Fibroblast of mammary gland (primary cell): ENCODE data around the gene GAPVD1.
A peak's percentile ranks its signal among the peaks of the same experiment; 100 is the strongest.

Source experiments
- DNase-seq: peaks from one replicate; pipeline ENCODE4 v3.0.0-alpha.2; 2010; ENCODE audit warnings: low read depth
- H3K4me3 ChIP-seq: 2 replicates; pipeline ENCODE4 v1.5.1; 2011; ENCODE audit warnings: low read depth, mild to moderate bottlenecking, low read length, moderate library complexity; ENCODE audit not compliant: control insufficient read depth
- TF ChIP-seq, protein P1 (sequence below): conservative IDR thresholded peaks from 2 replicates; pipeline ENCODE4 v1.5.1; 2011; ENCODE audit warnings: low read depth, low read length, inconsistent platforms; ENCODE audit not compliant: control insufficient read depth, insufficient read depth

GAPVD1 gene

DNA sequence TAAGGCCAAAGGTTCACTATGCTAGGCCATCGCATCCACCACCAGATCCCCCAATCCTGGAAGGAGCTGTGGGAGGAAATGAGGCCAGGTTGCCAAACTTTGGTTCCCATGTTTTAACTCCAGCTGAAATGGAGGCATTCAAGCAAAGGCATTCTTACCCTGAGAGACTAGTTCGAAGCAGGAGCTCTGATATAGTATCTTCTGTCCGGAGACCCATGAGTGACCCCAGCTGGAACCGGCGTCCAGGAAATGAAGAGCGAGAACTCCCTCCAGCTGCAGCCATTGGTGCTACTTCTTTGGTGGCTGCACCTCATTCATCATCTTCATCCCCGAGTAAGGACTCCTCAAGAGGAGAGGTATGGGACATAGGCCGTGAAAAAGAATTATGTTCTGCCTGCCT, 75.6 kb downstream of the GAPVD1 start:
- TF ChIP-seq, protein P1, sequence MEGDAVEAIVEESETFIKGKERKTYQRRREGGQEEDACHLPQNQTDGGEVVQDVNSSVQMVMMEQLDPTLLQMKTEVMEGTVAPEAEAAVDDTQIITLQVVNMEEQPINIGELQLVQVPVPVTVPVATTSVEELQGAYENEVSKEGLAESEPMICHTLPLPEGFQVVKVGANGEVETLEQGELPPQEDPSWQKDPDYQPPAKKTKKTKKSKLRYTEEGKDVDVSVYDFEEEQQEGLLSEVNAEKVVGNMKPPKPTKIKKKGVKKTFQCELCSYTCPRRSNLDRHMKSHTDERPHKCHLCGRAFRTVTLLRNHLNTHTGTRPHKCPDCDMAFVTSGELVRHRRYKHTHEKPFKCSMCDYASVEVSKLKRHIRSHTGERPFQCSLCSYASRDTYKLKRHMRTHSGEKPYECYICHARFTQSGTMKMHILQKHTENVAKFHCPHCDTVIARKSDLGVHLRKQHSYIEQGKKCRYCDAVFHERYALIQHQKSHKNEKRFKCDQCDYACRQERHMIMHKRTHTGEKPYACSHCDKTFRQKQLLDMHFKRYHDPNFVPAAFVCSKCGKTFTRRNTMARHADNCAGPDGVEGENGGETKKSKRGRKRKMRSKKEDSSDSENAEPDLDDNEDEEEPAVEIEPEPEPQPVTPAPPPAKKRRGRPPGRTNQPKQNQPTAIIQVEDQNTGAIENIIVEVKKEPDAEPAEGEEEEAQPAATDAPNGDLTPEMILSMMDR: no peak
- no peak for DNase-seq
- H3K4me3 ChIP-seq: no peak overlapping the region

DNA sequence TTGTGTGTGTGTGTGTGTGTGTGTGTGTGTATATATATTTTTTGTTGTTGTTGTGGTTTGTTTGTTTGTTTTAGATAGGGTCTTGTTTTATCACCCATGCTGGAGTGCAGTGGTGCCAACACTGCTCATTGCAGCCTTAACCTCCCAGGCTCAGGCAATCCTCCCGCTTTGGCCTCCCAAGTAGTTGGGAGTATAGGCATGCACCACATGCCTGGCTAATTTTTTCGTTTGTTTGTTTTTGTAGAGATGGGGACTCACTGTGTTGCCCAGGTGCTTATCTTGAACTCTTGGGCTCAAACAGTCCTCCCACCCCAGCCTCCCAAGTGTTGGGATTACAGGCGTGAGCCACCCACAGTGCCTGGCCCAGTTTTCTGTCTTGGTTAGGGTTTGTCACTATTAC, 77.3 kb downstream of the GAPVD1 start:
- no peak for DNase-seq
- H3K4me3 ChIP-seq: no peak overlapping the region
- TF ChIP-seq, protein P1: no peak

DNA sequence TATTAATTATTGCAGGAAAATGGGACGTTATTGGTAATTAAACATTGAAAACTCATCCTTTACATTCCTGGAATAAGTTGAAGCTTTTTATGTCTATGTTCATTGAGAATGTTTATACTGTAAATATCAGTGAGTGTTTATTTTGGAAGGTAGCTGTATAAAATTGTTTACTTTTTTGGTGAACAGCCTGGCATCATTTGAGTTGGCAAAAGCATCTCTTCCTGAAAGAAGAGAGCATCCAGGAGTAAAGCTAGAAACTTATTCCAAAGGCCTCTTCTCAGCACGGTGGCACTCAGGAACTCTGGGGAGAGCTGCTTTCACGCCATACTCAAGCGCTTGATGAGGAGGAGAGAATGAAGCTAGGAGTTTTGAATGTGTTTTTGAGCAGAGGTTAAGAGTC, 79.9 kb downstream of the GAPVD1 start:
- no peak overlapping the region for H3K4me3 ChIP-seq
- TF ChIP-seq, protein P1: no peak
- no peak for DNase-seq

DNA sequence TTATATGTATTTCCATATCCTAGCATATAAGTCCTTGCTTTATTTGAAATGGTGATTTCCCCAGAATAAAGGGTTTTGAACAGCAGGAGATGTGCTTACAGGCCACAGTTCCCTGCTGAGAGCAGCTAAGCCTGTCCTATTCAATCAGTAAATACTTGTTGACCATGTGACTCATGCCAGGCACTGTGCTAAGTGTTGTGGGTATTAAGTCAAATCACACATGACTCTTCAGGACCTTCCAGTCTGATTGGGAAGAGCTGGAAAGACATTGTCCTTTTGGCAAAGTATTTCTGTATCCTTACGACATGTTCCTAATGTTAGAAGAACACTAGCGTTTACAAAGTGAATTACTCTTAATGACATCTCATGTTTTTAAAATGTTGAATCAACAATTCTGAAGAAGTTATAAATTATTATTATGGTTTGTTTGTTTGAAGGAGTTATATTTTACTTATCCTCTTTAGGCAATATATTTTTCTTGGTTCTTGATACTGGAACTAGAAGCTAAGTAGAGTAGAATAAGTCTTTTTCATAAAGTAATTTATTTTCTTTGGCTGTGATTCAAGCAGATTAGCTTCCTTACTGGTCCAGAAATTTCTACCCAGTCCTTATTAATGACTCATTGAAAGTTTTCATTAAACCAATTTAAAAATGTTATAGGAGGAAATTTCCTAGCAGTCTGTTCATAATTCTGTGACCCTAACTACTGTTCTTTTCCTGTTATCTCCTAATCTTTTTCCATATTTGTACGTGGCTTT, 82.1 kb downstream of the GAPVD1 start:
- TF ChIP-seq, protein P1: no peak
- peak; percentile 84 for DNase-seq
- no peak overlapping the region for H3K4me3 ChIP-seq

DNA sequence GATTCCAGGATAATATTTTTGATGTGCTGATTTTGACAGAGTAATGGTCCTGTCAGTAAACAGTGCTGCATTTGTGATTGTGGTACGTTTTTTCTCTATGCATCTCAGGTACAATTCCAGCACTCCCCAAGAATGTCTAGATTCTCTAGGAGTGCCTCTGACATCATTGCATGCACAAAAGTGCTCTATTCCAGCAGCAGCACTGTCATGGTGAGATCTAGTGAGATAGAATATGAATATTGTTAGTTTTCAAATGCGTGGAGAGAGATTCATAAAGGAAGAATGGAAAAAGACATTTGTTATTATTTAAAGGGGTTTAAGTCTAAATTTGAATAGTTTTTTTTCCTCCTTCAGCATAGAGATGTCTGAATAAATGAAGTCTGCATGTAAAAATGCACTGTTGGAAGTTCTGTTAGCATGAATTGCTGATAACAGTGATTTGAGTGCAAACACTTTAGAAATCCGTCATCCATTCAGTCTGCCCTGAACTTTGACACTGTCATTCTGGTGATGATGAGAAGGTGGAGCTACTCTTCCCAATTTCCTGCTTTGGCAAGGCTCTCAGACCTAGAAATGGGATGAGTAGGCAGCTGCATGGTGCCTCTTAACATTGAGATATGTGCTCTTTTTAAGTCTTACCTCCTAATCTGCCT, 84.6 kb downstream of the GAPVD1 start:
- no peak overlapping the region for H3K4me3 ChIP-seq
- no peak for DNase-seq
- TF ChIP-seq, protein P1: no peak

DNA sequence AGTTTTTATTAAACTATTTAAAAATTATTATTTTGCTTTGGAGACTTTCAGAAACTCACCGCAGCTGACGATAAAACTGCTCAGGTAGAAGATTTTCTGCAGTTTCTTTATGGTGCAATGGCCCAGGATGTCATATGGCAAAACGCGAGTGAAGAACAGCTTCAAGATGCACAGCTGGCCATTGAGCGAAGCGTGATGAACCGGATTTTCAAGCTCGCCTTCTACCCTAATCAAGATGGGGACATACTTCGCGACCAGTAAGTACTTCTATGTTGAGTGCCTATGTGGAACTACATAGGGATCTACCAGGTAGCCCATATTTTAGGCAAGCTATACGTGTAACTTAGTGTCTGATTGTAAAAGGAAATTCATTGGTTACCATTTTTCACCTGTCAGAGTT, 94.0 kb downstream of the GAPVD1 start:
- no peak overlapping the region for H3K4me3 ChIP-seq

More for the DNA sequence above, 94.0 kb downstream of the GAPVD1 start:
- no peak for DNase-seq
- TF ChIP-seq, protein P1: no peak
